NCI-H2081 (cell line): ENCODE data around the gene HABP2.

Experiments used
- DNase-seq, 2 experiments: peaks; one replicate each; lab custom pipeline; 2025; lab: John Stamatoyannopoulos, UW

The HABP2 gene

GRCh38 chr10:113631684-113632367 is 79.0 kb downstream of the HABP2 start:
- no peak for DNase-seq
